Kidney epithelial cell (primary cell): ENCODE results near the gene DPT. TPM values are rescaled to one million over a fixed set of nuclear protein-coding genes. Genes with fewer than 3 reads are reported as not detected.

Source experiments
- DNase-seq: peaks from one replicate; pipeline ENCODE4 v3.0.0-alpha.2; 2010; ENCODE audit warnings: low read depth
- H3K27me3 ChIP-seq: 2 replicates; pipeline ENCODE4 v1.6.0; 2011; ENCODE audit warnings: low read length; ENCODE audit not compliant: control insufficient read depth, insufficient read depth
- H3K36me3 ChIP-seq: 2 replicates; pipeline ENCODE4 v1.5.1; 2011; ENCODE audit warnings: low read length; ENCODE audit not compliant: control insufficient read depth, insufficient read depth
- H3K4me3 ChIP-seq: 2 replicates; pipeline ENCODE4 v1.5.1; 2011; ENCODE audit warnings: low read depth, mild to moderate bottlenecking, control low read depth, low read length
- total RNA-seq: library from RNA; depleted of rRNA; stranded (reverse); fragments of >200 nt; gene quantifications from 2 replicates; pipeline ENCODE4 v1.2.3, GENCODE V29; 2015
- TF ChIP-seq, protein P1 (sequence below): IDR thresholded peaks from 2 replicates; pipeline ENCODE4 v1.5.1; 2011; ENCODE audit warnings: mild to moderate bottlenecking, moderate library complexity, low read length, control low read depth, inconsistent platforms; ENCODE audit not compliant: insufficient read depth, poor library complexity, severe bottlenecking

DPT gene
- total RNA-seq, 1 donor from 2014 or later = not detected

- TF ChIP-seq, protein P1, sequence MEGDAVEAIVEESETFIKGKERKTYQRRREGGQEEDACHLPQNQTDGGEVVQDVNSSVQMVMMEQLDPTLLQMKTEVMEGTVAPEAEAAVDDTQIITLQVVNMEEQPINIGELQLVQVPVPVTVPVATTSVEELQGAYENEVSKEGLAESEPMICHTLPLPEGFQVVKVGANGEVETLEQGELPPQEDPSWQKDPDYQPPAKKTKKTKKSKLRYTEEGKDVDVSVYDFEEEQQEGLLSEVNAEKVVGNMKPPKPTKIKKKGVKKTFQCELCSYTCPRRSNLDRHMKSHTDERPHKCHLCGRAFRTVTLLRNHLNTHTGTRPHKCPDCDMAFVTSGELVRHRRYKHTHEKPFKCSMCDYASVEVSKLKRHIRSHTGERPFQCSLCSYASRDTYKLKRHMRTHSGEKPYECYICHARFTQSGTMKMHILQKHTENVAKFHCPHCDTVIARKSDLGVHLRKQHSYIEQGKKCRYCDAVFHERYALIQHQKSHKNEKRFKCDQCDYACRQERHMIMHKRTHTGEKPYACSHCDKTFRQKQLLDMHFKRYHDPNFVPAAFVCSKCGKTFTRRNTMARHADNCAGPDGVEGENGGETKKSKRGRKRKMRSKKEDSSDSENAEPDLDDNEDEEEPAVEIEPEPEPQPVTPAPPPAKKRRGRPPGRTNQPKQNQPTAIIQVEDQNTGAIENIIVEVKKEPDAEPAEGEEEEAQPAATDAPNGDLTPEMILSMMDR = no peak
- DNase-seq = no peak
- Histone ChIP-seq H3K4me3 (no peak overlapping the region), H3K36me3 (no peaks in the 10 kb centered on the region), H3K27me3 (no peaks in the 10 kb centered on the region)
These were observed 39.0 kb upstream of the DPT start for GRCh38 chr1:168767894-168768584.

DNA sequence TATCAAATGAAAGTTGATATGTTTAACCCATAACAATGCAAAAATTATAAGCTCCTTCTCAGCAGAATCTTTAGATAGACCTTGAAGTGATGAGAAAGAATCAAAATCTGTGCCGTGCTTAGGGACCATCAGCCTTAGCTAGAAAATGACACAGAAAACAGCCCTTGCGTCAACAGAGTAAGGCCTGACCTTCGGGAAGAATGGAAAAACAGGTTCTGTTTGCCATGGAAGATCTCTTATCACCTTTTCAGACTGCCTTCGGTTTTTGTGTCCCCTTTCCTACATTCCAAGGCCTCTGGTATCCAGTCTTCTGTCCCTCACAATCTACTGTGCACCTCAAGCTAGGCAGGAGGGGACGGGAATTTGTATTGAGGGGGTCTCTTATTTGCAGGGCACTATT, 37.6 kb upstream of the DPT start:
- DNase-seq = no peak
- Histone ChIP-seq H3K36me3 (no peaks in the 10 kb centered on the region), H3K27me3 (no peaks in the 10 kb centered on the region), H3K4me3 (no peak overlapping the region)
- TF ChIP-seq, protein P1 = no peak

- Histone ChIP-seq H3K36me3 (no peaks in the 10 kb centered on the region), H3K27me3 (no peaks in the 10 kb centered on the region), H3K4me3 (no peak overlapping the region)
- no peak for DNase-seq
- TF ChIP-seq, protein P1 = no peak
These were observed 34.0 kb upstream of the DPT start for GRCh38 chr1:168763031-168763430.

- Histone ChIP-seq H3K4me3 (no peak overlapping the region), H3K27me3 (no peaks in the 10 kb centered on the region), H3K36me3 (no peaks in the 10 kb centered on the region)
- DNase-seq = peak; percentile 5
- TF ChIP-seq, protein P1 = no peak
These were observed 33.5 kb upstream of the DPT start for GRCh38 chr1:168762473-168762872.

GRCh38 chr1:168760781-168761180, 31.8 kb upstream of the DPT start:
- H3K36me3 ChIP-seq = no peaks in the 10 kb centered on the region
- no peak overlapping the region for H3K4me3 ChIP-seq
- TF ChIP-seq, protein P1 = no peak
- H3K27me3 ChIP-seq = no peaks in the 10 kb centered on the region
- DNase-seq = no peak

DNA sequence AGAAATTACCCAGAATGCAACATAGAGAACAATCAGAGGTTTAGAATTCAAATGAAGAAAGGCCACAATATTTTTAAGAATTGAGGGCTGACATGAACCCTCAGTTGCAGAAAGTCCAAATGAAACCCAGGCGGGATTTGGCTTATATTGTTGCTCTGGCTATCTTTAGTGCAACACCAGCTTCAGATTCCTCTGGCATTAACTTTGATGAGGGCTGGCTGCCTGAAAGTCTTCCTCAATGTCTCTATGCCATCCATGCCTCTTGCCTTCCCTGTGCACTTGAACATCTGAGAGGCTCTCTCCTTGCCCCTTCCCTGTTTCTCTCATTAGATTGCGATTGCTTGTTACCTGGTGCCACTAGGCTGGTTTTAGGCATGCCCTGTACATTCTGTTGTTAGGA, 31.2 kb upstream of the DPT start:
- H3K27me3 ChIP-seq = no peaks in the 10 kb centered on the region
- TF ChIP-seq, protein P1 = no peak

More for the DNA sequence above, 31.2 kb upstream of the DPT start:
- no peak for DNase-seq
- Histone ChIP-seq H3K4me3 (no peak overlapping the region), H3K36me3 (no peaks in the 10 kb centered on the region)
